Ascending aorta (tissue), 2 donors: ENCODE results near the gene GRIN2C. TPM values are rescaled to one million over a fixed set of nuclear protein-coding genes. Genes with fewer than 3 reads are reported as not detected.

ENCODE experiments used
- DNase-seq, 2 donors: peaks; one replicate each; pipeline ENCODE4 v3.0.0-alpha.2; 2019; ENCODE audit warnings: low spot score in 2 of 2
- H3K27ac ChIP-seq, 2 donors: fragments of 200-600 bp; sonication (generic); one replicate each; pipeline ENCODE4 v1.5.1; 2016 to 2017; ENCODE audit warnings: mild to moderate bottlenecking in 1 of 2
- H3K27me3 ChIP-seq: fragments of 200-600 bp; sonication (generic); one replicate; pipeline ENCODE4 v1.5.1; 2017
- H3K36me3 ChIP-seq, 2 donors: fragments of 200-600 bp; sonication (generic); one replicate each; pipeline ENCODE4 v1.5.1; 2016
- H3K4me1 ChIP-seq, 2 donors: fragments of 200-600 bp; sonication (generic); one replicate each; pipeline ENCODE4 v1.5.1; 2016 to 2017; ENCODE audit warnings: mild to moderate bottlenecking in 1 of 2
- H3K4me3 ChIP-seq, 2 donors: fragments of 200-600 bp; sonication (generic); one replicate each; pipeline ENCODE4 v1.5.1; 2016 to 2017; ENCODE audit warnings: mild to moderate bottlenecking in 1 of 2
- H3K9me3 ChIP-seq, 2 donors: fragments of 200-600 bp; sonication (generic); one replicate each; pipeline ENCODE4 v1.5.1; 2016
- intact Hi-C: fragments of 100-400 bp; cut with DNase I; formaldehyde crosslinking; loops from one replicate; pipeline ENCODE4 v1.15.1; 2023
- total RNA-seq: library from RNA; depleted of rRNA; stranded (reverse); fragments of >200 nt; gene quantifications from one replicate; pipeline ENCODE4 v1.1.0, GENCODE V29; 2016
- TF ChIP-seq, protein P1 (sequence below), 3 experiments: fragments of 200-600 bp in 2 of 3; fragments of 450-650 bp in 1 of 3; sonication (generic) in 2 of 3; IDR thresholded peaks; one replicate each; pipeline ENCODE4 v1.5.1; 2016 to 2019; ENCODE audit warnings: antibody characterized with exemption in 3 of 3, mild to moderate bottlenecking in 1 of 3, moderate library complexity in 1 of 3

GRIN2C gene
- total RNA-seq, 1 donor from 2014 or later = not detected

DNA sequence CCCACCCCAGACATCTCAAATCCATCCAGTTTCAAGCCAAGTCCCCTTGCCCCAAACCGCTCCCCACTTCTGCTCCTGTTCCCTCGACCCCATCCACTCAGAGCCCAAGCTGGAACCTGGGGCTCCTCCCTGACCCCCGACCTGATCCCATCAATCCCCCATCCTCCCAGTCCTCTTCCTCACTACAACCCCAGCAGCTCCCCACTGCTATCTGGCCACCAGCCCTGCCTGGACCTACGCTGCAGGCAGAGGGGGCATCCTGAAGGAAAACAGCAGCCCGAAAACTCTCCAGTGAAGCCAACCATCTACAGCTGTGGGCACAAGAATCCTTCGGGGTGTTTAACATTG, 9.2 kb upstream of the GRIN2C start:
- H3K36me3 ChIP-seq = no peaks in the 10 kb centered on the region
- no peak overlapping the region for H3K27ac ChIP-seq
- no peaks in the 10 kb centered on the region for H3K27me3 ChIP-seq
- TF ChIP-seq, protein P1, sequence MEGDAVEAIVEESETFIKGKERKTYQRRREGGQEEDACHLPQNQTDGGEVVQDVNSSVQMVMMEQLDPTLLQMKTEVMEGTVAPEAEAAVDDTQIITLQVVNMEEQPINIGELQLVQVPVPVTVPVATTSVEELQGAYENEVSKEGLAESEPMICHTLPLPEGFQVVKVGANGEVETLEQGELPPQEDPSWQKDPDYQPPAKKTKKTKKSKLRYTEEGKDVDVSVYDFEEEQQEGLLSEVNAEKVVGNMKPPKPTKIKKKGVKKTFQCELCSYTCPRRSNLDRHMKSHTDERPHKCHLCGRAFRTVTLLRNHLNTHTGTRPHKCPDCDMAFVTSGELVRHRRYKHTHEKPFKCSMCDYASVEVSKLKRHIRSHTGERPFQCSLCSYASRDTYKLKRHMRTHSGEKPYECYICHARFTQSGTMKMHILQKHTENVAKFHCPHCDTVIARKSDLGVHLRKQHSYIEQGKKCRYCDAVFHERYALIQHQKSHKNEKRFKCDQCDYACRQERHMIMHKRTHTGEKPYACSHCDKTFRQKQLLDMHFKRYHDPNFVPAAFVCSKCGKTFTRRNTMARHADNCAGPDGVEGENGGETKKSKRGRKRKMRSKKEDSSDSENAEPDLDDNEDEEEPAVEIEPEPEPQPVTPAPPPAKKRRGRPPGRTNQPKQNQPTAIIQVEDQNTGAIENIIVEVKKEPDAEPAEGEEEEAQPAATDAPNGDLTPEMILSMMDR (IDR thresholded peaks at IDR 0.05) = no peak
- intact Hi-C loops = no loop called here
- no peak for DNase-seq
- peaks cover 6 to 11% of the 10 kb centered on the region in 2 donors for H3K4me1 ChIP-seq
- no peak overlapping the region for H3K4me3 ChIP-seq
- no peaks in the 10 kb centered on the region for H3K9me3 ChIP-seq

DNA sequence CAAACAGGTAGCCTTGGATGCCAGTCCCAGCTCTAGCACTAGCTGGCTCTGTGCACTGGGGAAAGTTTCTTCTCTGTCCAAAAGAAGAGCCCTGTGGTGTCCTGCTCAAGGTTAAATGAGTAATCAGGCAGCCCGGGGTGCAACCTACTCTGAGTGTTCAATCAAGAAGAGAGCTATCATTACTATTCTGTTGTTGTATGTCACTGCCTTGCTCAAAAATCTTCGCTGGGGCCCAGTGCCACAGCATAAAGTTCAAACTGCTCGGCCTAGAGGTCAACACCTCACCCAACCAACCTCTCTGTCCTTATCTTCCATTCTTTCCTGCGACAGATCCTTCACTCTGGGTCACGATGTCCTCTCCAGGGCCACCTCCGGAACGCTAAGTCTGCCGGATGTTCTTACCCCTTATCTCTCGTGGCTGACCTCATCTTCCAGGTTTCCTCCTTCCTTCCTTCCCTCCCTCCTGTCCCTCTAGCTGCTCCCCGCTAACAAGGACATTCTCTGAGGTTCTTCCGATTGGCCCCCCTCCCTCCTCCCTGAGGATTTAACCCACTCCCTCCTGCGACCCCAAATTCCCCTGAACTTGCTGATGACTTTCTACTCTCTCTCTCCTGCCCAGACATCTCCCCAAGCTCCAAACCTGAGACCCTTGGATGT, 8.7 kb upstream of the GRIN2C start:
- DNase-seq = no peak
- Histone ChIP-seq H3K36me3 (no peaks in the 10 kb centered on the region), H3K9me3 (no peaks in the 10 kb centered on the region), H3K4me3 (no peak overlapping the region), H3K27ac (no peak overlapping the region), H3K4me1 (peaks cover 6 to 8% of the 10 kb centered on the region in 2 donors), H3K27me3 (no peaks in the 10 kb centered on the region)
- TF ChIP-seq, protein P1 (IDR thresholded peaks at IDR 0.05) = no peak
- intact Hi-C loops = no loop called here

DNA sequence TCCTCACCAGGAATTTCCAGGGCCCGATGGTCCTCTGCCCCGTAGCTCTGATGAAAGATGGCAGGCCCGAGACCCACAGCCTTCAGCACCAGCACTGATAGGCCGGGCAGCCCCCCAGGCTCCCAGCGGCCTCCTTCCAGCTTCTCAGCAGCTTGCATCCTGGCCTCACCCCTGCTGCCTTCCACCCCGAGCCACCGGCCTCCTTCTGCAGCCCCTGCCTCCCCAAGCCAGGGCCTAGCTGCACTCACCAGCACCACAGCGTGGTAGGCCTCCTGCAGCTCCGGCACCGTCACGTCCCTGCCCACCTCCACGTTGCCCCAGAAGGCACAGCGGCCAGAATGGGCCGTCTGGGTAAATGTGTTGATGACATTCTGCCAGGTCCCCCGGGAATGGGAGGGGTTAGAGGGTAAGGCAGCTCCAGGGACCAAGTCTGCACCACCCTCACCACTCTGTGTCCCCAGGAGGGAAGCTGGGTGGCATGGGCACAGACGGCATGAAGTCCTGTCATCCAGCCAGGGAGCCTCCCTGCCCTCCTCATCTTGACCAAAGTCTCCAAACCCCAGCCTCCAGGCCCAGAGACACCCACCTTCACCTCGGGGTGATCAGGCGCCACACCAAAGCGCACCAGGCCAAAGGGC, 6.6 kb upstream of the GRIN2C start:
- Histone ChIP-seq H3K4me3 (no peak overlapping the region), H3K9me3 (no peaks in the 10 kb centered on the region), H3K4me1 (peaks cover 4% of the 10 kb centered on the region in 2 donors), H3K27me3 (no peaks in the 10 kb centered on the region), H3K36me3 (no peaks in the 10 kb centered on the region), H3K27ac (no peak overlapping the region)
- no peak for DNase-seq
- intact Hi-C loops = no loop called here
- TF ChIP-seq, protein P1 (IDR thresholded peaks at IDR 0.05) = no peak

DNA sequence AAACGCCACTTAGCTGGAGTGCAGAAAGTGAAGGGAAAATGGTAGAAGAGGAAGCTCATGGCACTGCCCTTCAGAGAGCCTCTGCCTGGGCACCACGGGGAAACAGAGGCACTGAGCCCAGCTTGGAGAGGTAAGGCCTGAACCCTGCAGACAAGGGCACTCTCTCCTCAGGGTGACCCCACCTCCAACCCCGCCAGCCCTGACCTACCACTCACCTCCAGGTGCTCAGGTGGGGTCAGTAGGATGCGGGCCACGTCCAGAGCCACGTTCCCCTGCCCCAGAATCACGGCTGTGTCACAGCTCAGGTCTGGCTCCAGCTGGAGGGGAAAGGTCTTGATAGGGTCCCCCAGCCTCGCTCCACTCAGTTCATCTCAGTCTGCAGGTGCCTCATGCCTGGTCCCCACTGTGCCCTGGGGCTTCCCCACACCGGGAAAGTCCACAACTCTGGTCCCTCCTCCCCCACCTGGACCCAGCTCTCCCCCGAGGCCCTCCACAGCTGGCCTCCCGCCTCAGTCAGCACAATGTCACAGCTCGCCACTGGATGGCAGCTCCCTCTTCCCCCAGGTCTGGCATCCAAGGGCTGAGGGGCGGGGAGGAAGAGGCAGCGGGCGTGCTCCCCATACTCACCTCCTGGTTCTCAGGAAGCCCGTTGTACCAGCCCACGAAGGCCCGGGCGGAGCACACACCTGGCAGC, 6.0 kb upstream of the GRIN2C start:
- DNase-seq = no peak
- peaks cover 8 to 10% of the 10 kb centered on the region in 2 donors for H3K4me1 ChIP-seq
- no peak overlapping the region for H3K27ac ChIP-seq
- H3K9me3 ChIP-seq = no peaks in the 10 kb centered on the region
- no peaks in the 10 kb centered on the region for H3K36me3 ChIP-seq
- intact Hi-C loops = loop anchor here (1.0 to 2.0 kb wide), 3 partner anchors 23 to 121 kb away; no protein-coding TSS in a partner anchor
- TF ChIP-seq, protein P1 (IDR thresholded peaks at IDR 0.05) = no peak
- H3K4me3 ChIP-seq = no peak overlapping the region
- no peaks in the 10 kb centered on the region for H3K27me3 ChIP-seq

DNA sequence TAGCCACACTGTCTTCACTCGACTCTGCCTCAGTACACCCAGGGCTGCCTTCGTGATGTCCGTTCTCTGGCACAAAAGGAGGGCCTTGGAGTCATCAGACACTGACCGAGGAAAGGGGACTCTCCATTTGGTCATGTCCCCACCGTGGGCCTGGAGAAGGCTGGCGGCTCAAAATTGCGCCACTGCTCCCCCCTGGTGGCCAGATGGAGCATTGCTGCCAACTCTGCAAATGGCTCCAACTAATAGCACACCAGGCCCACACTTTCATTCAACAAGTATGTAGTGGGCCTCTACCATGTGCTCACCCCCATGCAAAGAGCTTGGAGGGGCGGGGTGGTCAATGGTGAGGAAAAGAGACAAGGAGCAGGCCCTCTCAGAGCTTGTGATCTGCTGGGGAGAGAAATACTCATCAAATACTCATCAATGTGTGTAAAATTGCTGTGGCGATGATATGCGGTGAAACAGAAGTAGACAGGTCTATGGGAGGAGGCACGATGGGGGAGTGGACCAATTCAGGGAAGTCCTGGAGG, 5.2 kb upstream of the GRIN2C start:
- H3K27ac ChIP-seq = no peak overlapping the region
- DNase-seq = peak in 1 of 2 donors; percentile 87
- intact Hi-C loops = loop anchor here (1.0 to 2.0 kb wide), 3 partner anchors 22 to 121 kb away; no protein-coding TSS in a partner anchor
- TF ChIP-seq, protein P1 (IDR thresholded peaks at IDR 0.05) = peak; percentile 89 to 96 (median 93)
- H3K36me3 ChIP-seq = no peaks in the 10 kb centered on the region
- H3K27me3 ChIP-seq = peaks cover 3% of the 10 kb centered on the region
- no peak overlapping the region for H3K4me3 ChIP-seq
- H3K9me3 ChIP-seq = no peaks in the 10 kb centered on the region
- H3K4me1 ChIP-seq = peaks cover 8 to 12% of the 10 kb centered on the region in 2 donors
